Peyer's patch (tissue), 4 donors: ENCODE data around the gene GHRH. TPM values are rescaled to one million over a fixed set of nuclear protein-coding genes. Genes with fewer than 3 reads are reported as not detected.

Experiments
- DNase-seq, 3 donors: peaks; one replicate each; pipeline ENCODE4 v3.0.0-alpha.2; 2017 to 2019
- H3K27ac ChIP-seq, 4 donors: fragments of 200-600 bp; sonication (generic); one replicate each; pipeline ENCODE4 v1.5.1; 2016 to 2019
- H3K27me3 ChIP-seq, 2 donors: fragments of 200-600 bp; sonication (generic); one replicate each; pipeline ENCODE4 v1.5.1; 2019
- H3K36me3 ChIP-seq, 3 donors: fragments of 200-600 bp; sonication (generic); one replicate each; pipeline ENCODE4 v1.5.1; 2016 to 2019
- H3K4me1 ChIP-seq, 4 donors: fragments of 200-600 bp; sonication (generic); one replicate each; pipeline ENCODE4 v1.5.1; 2016 to 2019
- H3K4me3 ChIP-seq, 4 donors: fragments of 200-600 bp; sonication (generic); 1 replicate in 3 of 4; 2 replicates in 1 of 4; pipeline ENCODE4 v1.5.1; 2016 to 2019; ENCODE audit warnings: mild to moderate bottlenecking in 1 of 4
- H3K9me3 ChIP-seq, 4 donors: fragments of 200-600 bp; sonication (generic); one replicate each; pipeline ENCODE4 v1.5.1; 2016 to 2019; ENCODE audit warnings: mild to moderate bottlenecking in 1 of 4
- CTCF ChIP-seq, 6 experiments: fragments of 450-650 bp in 4 of 6; fragments of 200-600 bp in 2 of 6; sonication (generic) in 1 of 6; IDR thresholded peaks; one replicate each; pipeline ENCODE4 v1.5.1; 2017 to 2019; ENCODE audit warnings: antibody characterized with exemption in 6 of 6, mild to moderate bottlenecking in 3 of 6, moderate library complexity in 1 of 6
- POLR2A ChIP-seq, 2 donors: fragments of 450-650 bp; IDR thresholded peaks; one replicate each; pipeline ENCODE4 v1.5.1; 2017; ENCODE audit warnings: antibody characterized with exemption in 2 of 2, mild to moderate bottlenecking in 2 of 2, moderate library complexity in 2 of 2
- total RNA-seq, 4 donors: library from RNA; depleted of rRNA; stranded (reverse); fragments of >200 nt; gene quantifications; one replicate each; pipeline ENCODE4 v1.1.0, GENCODE V29; 2016

Gene GHRH
- total RNA-seq, 4 donors from 2014 or later = not detected

DNA sequence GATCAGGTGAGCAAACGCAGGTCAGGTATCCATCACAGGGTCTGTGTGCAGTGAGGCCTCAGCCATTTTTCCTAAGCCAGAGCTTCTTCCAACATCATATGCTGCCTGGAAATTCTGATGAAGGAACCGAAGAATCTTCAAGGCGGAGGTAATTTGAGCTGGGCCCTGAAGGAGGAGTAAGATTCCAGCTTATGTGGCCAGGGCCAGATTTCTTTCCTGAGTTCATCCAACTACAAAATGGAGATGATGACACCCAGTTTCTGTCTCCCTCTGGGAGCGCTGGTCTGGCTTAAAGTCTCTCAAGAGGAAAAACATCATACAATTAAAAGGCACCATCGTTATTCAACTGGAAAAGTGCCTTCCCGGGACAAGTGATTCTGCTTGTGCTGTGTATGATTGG lies 20.9 kb upstream of the GHRH start:
- Histone ChIP-seq H3K27me3 (no peaks in the 10 kb centered on the region), H3K4me3 (no peak overlapping the region), H3K9me3 (no peaks in the 10 kb centered on the region), H3K36me3 (no peaks in the 10 kb centered on the region), H3K27ac (peak overlapping the region in 2 of 4 donors; percentile 82 to 85), H3K4me1 (peaks cover 0 to 3% (median under 1%) of the 10 kb centered on the region in 4 donors)
- TF ChIP-seq POLR2A (IDR thresholded peaks at IDR 0.05) (no peak), CTCF (IDR thresholded peaks at IDR 0.05) (peak in 3 of 6 experiments; percentile 22 to 43 (median 39))
- DNase-seq = peak in 1 of 3 donors; percentile 6

DNA sequence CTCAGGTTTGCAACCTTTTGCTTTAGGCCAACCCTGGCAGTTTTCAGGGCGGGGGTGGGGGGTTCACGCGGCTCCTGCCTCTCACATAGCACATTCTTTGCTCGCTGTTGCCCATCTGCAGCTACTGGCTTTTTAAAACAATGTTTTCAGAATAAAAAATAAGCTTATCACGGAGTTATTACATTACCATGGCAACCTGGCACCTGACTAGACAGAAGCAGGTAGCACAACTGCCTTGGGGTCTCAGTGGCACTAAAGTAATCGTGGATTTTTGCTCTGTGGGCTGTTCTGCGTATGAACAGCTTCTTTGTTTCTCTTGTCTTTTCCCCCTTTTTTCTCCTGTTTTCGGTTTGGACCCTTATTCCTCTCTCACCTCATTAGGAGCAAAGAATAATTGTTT lies 18.8 kb upstream of the GHRH start:
- Histone ChIP-seq H3K36me3 (no peaks in the 10 kb centered on the region), H3K27me3 (no peaks in the 10 kb centered on the region), H3K4me1 (peaks cover 3 to 17% (median 4%) of the 10 kb centered on the region in 4 donors), H3K9me3 (no peaks in the 10 kb centered on the region), H3K4me3 (no peak overlapping the region), H3K27ac (no peak overlapping the region)
- no peak for DNase-seq
- TF ChIP-seq POLR2A (IDR thresholded peaks at IDR 0.05) = no peak
- TF ChIP-seq CTCF (IDR thresholded peaks at IDR 0.05) = no peak

- DNase-seq = peak in 1 of 3 donors; percentile 20
- Histone ChIP-seq H3K36me3 (no peaks in the 10 kb centered on the region), H3K27ac (no peak overlapping the region), H3K4me3 (no peak overlapping the region), H3K9me3 (no peaks in the 10 kb centered on the region), H3K27me3 (no peaks in the 10 kb centered on the region), H3K4me1 (peaks cover 3 to 17% (median 4%) of the 10 kb centered on the region in 4 donors)
- no peak for TF ChIP-seq POLR2A (IDR thresholded peaks at IDR 0.05)
- no peak for TF ChIP-seq CTCF (IDR thresholded peaks at IDR 0.05)
Observed at GRCh38 chr20:37279820-37280219, 18.2 kb upstream of the GHRH start.

DNA sequence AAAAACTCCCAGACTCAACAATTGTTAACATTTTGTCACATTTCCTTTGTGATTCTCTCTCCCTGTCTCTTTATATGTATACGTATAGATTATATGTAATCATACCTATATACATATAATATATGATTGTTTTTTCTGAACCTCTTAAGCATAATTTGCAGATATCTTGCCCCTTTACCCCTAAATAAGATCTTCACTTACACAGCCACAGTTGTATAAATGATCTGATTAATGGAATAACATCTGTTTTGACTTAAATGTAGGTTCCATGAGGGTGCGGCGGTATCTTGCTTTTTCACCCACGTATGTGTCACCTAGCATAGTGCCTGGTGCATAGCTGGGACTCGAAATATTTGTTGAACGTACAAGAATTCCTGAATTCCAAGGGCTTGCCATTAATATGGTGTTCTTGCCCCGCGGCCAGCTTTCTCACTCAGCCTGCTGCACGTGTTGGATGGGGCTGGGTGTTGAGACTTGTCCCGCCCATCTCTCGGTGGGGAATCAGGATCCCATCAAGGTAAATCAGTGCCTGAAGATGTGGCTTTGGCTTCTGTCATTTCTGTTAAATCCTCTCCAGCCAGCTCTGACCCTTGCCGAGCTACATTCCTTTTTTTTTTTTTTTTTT lies 17.5 kb upstream of the GHRH start:
- peaks cover 3 to 17% (median 4%) of the 10 kb centered on the region in 4 donors for H3K4me1 ChIP-seq

DNA sequence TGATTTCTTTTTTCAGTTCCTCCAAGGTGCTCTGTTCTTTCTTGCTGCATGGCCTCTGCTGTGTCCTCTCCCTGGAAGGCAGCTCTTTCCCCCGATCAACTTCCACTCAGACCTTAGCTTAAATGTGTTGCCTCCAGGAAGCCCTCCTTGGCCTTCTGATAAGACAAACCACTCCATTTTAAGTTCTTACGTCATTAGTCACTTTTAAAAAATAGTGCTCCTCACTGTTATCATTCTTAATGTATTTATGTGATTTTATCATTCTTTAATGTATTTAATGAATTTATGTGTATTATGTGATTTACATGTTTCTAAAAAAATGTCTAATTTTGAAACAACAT lies 15.6 kb upstream of the GHRH start:
- H3K27ac ChIP-seq = peak overlapping the region; percentile 0 to 63 (median 35)
- H3K4me1 ChIP-seq = peaks cover 3 to 17% (median 4%) of the 10 kb centered on the region in 4 donors
- H3K9me3 ChIP-seq = no peaks in the 10 kb centered on the region
- no peaks in the 10 kb centered on the region for H3K36me3 ChIP-seq
- no peak overlapping the region for H3K4me3 ChIP-seq
- TF ChIP-seq POLR2A (IDR thresholded peaks at IDR 0.05) (no peak), CTCF (IDR thresholded peaks at IDR 0.05) (no peak)
- H3K27me3 ChIP-seq = no peaks in the 10 kb centered on the region
- no peak for DNase-seq

More for the DNA sequence above, 17.5 kb upstream of the GHRH start:
- no peak overlapping the region for H3K27ac ChIP-seq
- H3K4me3 ChIP-seq = no peak overlapping the region
- DNase-seq = peak in 1 of 3 donors; percentile 9
- H3K36me3 ChIP-seq = no peaks in the 10 kb centered on the region
- TF ChIP-seq CTCF (IDR thresholded peaks at IDR 0.05) (no peak), POLR2A (IDR thresholded peaks at IDR 0.05) (no peak)
- no peaks in the 10 kb centered on the region for H3K27me3 ChIP-seq
- H3K9me3 ChIP-seq = no peaks in the 10 kb centered on the region
